ENCODE data around the gene OR51A4.
"Not testable (repeated sequence)": the region's sequence is repeated elsewhere in the genome, so short reads cannot be mapped to it uniquely, and the experiment has no call there.

OR51A4 gene

DNA sequence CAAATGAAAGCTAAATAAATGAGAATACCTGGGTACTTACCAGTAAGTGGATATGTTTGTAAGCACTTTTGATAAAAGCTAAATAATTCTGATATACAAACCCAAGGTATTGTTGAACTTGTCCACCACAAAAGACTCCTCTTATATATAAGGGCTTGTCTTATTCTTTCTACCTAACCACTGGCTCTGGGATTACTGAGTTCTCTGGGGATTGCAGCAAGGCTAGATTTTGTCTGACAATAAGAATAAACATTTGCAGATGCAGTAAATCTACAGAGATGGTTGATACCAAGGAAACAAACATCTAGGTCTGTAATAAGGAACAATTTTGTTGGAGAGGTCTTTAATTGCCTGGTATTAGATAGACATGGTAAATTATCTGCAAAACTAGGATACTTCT is at the start of gene OR51A4:
Gene OR51A4 (minus strand): TSS at position 101 of the 400 bp plus-strand sequence. CDS start 505 bp downstream, outside the sequence.
- no peak for DNase-seq

DNA sequence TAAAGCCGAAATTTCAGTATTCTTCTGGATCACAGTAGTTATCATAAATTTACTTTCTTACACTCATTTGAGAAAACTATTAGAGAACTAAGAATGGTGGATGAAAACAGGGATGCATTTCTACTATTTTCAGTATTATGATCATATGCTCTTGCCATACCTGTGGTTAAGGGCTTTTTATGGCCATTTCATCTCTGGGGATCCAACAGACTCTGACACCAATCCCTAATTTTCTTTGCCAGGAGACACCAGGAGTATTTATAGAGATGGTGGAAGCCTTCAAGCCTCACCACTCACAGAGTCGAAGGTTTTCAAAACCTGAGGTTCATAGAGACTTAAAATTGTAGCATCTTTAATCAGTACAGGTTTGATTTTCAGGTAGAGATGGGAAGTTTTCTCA is 47.1 kb upstream of the OR51A4 start, which contains the start of gene OR51L1:
Gene OR51L1 (plus strand): TSS at position 301 of the 400 bp plus-strand sequence. CDS start 4,132 bp downstream, outside the sequence.
- no peak for DNase-seq

- no peak for DNase-seq
These were observed 43.7 kb upstream of the OR51A4 start for GRCh38 chr11:4991060-4991459.

DNA sequence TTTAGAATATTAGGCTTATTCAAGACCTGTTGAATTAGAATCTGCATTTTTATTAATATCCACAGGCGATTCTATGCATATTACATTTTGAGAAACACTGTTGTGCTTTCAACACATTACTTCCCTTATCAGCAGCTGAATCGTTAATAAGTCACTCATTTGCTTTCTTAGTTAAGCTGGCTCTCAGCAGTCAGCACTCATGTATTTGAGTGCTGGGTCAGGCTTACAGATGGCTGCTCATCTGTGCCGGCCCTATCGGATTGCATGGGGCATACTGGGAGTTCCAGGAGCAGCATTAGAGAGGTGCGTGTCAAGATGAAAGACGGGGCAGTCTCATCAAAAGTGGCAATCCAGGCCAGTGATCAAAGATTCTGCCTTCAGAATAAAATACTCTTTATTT is 36.4 kb upstream of the OR51A4 start:
- no peak for DNase-seq

DNA sequence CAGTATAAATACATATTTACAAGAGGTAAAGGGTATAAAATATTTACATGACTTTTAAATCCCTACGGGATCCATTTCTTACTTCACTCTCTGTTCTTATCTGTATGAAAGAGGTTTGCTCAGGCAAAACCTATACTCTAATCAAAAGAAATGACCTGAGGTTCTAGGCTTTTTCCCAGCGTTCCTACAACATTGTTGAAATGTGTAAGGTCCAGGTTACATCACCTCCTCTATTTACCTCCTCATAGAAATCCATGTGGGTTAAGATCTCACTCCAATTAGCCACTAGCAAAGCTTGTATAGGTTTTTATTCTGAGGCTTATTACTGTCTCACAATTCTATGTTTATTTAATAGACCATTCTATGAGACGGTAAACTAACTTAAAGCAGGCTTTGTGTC is 35.3 kb upstream of the OR51A4 start:
- DNase-seq: no peak

- DNase-seq: no peak
These were observed 31.6 kb upstream of the OR51A4 start for GRCh38 chr11:4979036-4979435.

DNA sequence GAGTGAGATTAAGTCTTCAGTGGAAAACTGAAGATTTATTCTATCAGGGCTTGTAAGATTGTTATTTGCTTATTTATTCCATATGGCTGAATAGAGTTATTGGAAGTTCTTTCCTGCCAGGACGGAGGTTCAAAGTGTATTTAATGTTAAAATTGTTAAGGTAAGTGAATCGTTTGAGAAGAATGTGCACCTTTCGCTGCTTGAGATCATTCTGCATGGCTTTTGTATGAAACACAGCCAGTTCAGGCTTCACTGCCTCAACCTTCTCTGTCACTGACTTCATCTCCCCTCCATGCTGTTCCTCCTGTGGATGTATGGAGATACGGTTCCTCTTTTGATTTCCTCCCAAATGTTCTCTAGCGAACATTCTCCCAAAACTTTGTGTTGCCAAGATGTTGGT is 28.0 kb upstream of the OR51A4 start:
- DNase-seq: no peak

GRCh38 chr11:4962816-4963215 is 15.4 kb upstream of the OR51A4 start:
- DNase-seq: no peak

DNA sequence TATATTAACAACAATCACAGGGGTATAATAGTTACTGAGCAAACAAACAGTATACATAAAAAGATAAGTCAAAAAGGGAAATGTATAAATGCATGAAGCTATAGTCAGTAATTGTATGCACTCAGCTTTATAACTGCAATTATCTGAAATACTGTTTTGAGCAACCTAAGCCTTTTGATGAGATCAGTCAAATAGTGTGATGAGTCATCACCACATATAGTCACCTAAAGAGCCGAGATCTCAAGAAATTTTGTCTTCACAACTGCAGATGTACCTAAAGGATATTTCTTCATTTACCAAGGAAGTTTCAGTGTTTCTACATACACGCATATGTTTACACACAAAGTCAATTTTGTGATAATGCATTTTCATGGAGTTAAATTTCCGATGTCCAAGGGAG is 13.5 kb upstream of the OR51A4 start:
- DNase-seq: no peak

DNA sequence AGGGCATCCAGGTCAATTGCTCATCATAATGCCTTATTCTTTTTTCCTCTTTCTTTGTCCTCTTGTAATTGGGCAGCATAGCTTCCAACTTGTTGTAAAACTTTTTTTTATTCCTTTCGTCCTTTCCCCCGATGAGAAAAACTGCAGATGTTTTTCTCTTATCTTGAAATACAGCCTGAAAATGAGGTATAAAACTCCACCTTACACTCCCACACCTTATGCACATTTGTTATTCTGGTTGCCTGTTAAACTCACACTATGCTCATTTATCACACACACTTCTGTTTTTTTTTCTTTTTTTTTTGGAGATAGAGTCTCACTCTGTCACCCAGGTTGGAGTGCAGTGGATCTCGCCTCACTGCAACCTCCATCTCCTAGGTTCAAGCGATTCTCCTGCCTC is 10.0 kb upstream of the OR51A4 start:
- no peak for DNase-seq

- DNase-seq: not testable (repeated sequence)
These were observed 8.2 kb upstream of the OR51A4 start, which contains the start of gene OR51A2 for GRCh38 chr11:4955613-4956012. Gene OR51A2, minus strand, starts transcription at chr11:4955713. Its CDS starts 0 bp downstream, at chr11:4955713.

GRCh38 chr11:4936745-4937144 is 10.7 kb downstream of the OR51A4 start:
- no peak for DNase-seq

GRCh38 chr11:4932751-4933150 is 14.7 kb downstream of the OR51A4 start:
- no peak for DNase-seq

DNA sequence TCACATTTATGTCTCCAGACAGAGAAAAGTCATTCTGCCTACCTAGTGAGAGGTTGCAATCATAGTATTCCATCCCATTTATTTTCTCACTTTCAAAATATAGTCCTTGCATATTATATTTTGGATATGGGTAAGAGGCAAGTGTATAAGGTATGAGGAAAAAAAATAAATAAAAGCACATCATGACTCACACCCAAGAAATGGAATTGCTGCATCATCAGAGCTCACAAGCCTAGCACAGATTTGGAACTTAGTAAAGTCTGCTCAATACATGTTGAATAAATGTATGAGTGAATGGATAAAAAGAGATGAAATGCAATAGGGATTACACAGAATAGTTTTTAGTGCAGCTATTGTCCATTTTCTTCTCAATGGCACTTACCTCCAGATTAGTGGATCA is 20.8 kb downstream of the OR51A4 start:
- DNase-seq: no peak

DNA sequence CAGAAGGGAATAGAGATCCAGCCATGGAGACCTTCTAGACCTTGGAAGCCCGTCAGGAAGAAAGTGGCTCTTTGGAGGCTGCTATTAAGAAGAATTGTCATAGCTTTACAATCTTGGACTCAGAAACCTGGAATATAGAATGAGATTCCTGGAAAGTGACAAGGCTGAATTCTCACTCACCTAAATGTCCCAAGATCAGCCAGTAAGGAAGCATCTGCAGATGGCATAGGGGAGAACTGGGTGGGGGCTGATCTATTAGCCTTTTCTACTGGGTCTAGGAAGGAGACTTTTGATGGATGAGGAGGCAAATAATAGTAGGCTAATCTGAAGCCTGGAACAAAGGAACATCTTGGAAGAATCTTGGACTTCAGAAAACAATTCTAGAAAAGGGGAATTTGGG is 23.2 kb downstream of the OR51A4 start, which contains the start of gene OR51G1:
Gene OR51G1 (minus strand): TSS at position 101 of the 400 bp plus-strand sequence. CDS start 0 bp downstream, at position 101.
- DNase-seq: no peak

- DNase-seq: no peak
These were observed 25.1 kb downstream of the OR51A4 start for GRCh38 chr11:4922304-4922703.

DNA sequence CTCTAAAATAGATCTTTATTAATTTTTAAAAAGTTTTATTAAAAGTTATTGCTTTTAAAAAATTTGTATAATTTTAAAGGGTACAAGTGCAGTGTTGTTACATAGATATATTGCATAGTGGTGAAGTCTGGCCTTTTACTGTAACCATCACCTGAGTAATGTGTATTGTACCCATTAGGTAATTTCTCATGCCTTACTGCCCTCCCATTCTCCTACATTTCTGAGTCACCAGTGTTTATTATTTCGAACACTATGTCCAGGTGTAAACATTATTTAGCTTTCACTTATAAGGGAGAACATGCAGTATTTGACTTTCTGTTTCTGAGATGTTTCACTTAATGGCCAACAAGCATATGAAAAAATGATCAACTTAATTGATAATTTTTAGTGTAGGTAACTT is 25.6 kb downstream of the OR51A4 start:
- no peak for DNase-seq

DNA sequence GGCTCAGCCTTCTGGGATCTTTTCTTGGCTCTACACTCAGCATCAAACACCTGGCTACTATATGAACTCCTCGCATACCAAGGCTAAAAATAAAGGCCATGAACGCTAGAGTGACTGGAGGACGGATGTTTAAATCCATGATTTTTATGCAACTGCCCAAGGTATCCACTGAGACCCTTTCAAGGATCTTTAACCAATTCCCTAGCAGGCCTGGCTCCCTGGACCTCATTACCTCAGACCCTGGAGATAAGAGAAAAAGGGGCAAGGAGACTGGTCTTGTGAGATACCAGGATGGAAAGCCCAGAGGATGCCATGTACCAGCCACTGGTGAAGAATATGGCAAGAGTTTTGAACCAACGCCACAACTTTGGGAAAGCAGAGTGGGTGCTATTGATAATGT is 28.2 kb downstream of the OR51A4 start, which contains the start of gene OR51G2:
Gene OR51G2 (minus strand): TSS at position 101 of the 400 bp plus-strand sequence. CDS start 3,687 bp downstream, outside the sequence.
- DNase-seq: no peak

- DNase-seq: no peak
These were observed 30.8 kb downstream of the OR51A4 start for GRCh38 chr11:4916581-4916980.

- DNase-seq: no peak
These were observed 43.9 kb downstream of the OR51A4 start, which contains the start of gene OR51A7 for GRCh38 chr11:4903484-4903883. Gene OR51A7, plus strand, starts transcription at chr11:4903783. Its CDS starts 3,587 bp downstream, at chr11:4907370.
